Heart left ventricle (tissue), 16 donors: Measurements from ENCODE around the gene ATP8A1. TPM values are rescaled to one million over a fixed set of nuclear protein-coding genes. Genes with fewer than 3 reads are reported as not detected.

Experiments
- ATAC-seq, 4 donors: fragments of 200-7000 bp; cut with Tn5 transposase; one replicate each; pipeline ENCODE4 v1.9.1; 2020 to 2022; ENCODE audit warnings: moderate library complexity in 4 of 4, mild to moderate bottlenecking in 3 of 4, moderate number of reproducible peaks in 1 of 4
- DNase-seq, 5 donors: peaks; one replicate each; pipeline ENCODE4 v3.0.0-alpha.2; 2020
- H3K27ac ChIP-seq, 12 donors: fragments of 200-600 bp; sonication (generic) in 4 of 12; one replicate each; pipeline versions ENCODE4 v1.5.0 to v1.8.0; 2016 to 2022; ENCODE audit warnings: mild to moderate bottlenecking in 2 of 12
- H3K27me3 ChIP-seq, 9 donors: fragments of 200-600 bp; sonication (generic) in 2 of 9; one replicate each; pipeline versions ENCODE4 v1.5.1 to v1.8.0; 2016 to 2022; ENCODE audit warnings: mild to moderate bottlenecking in 3 of 9
- H3K36me3 ChIP-seq, 9 donors: fragments of 200-600 bp; sonication (generic) in 2 of 9; one replicate each; pipeline versions ENCODE4 v1.5.0 to v1.8.0; 2018 to 2022; ENCODE audit warnings: mild to moderate bottlenecking in 2 of 9
- H3K4me1 ChIP-seq, 12 donors: fragments of 200-600 bp; sonication (generic) in 4 of 12; one replicate each; pipeline versions ENCODE4 v1.5.0 to v1.8.0; 2016 to 2022; ENCODE audit warnings: mild to moderate bottlenecking in 3 of 12
- H3K4me3 ChIP-seq, 12 donors: fragments of 200-600 bp; sonication (generic) in 4 of 12; one replicate each; pipeline versions ENCODE4 v1.5.0 to v1.8.0; 2017 to 2022; ENCODE audit warnings: mild to moderate bottlenecking in 9 of 12, moderate library complexity in 4 of 12
- H3K9me3 ChIP-seq, 12 donors: fragments of 200-600 bp; sonication (generic) in 4 of 12; one replicate each; pipeline versions ENCODE4 v1.5.0 to v1.8.0; 2016 to 2022; ENCODE audit warnings: mild to moderate bottlenecking in 1 of 12
- CTCF ChIP-seq, 12 donors: fragments of 200-600 bp; sonication (generic) in 4 of 12; IDR thresholded peaks; one replicate each; pipeline versions ENCODE4 v1.5.0 to v1.8.0; 2018 to 2022; ENCODE audit warnings: antibody characterized with exemption in 12 of 12, mild to moderate bottlenecking in 5 of 12
- POLR2A ChIP-seq, 2 donors: fragments of 450-650 bp; IDR thresholded peaks; one replicate each; pipeline ENCODE4 v1.6.1; 2017; ENCODE audit warnings: antibody characterized with exemption in 2 of 2, mild to moderate bottlenecking in 2 of 2, moderate library complexity in 2 of 2
- WGBS, 4 donors: extraction: QIAGEN DNeasy Blood & Tissue Kit in 2 of 4; methylation state at CpG; one replicate each; pipeline versions ENCODE4 v1.1.5 to v1.1.7; 2013 to 2018; 5-methylcytosine and 5-hydroxymethylcytosine counted together
- intact Hi-C, 10 donors: fragments of 100-400 bp; cut with DNase I; formaldehyde crosslinking; loops; one replicate each; pipeline versions ENCODE4 v1.11.1 to v1.14.2; 2022
- polyA plus RNA-seq, 2 donors: library from polyadenylated mRNA; stranded (reverse); fragments of 200-250 nt; gene quantifications; one replicate each; pipeline ENCODE4 v1.2.3, GENCODE V29; 2013
- total RNA-seq, 9 donors: library from RNA; depleted of rRNA in 2 of 9; stranded (reverse); fragments of >200 nt in 2 of 9; fragmentation: NEBNext Ultra II Directional in 3 of 9; extraction: Animal tissue kit (Norgen Biotek cat#: 25700) in 3 of 9; gene quantifications; one replicate each; pipeline versions ENCODE4 v1.1.0 to v1.2.4, GENCODE V29; 2016 to 2023
- donor health status: ischemic (EF 13 %, LVEDD 7.1; RV severe dilation, severe dysfunction).
- donor health status: healthy with polysubstance abuse.
- donor health status: DM: no; HTN: yes; CAD: no.
- donor health status: DM: no; HTN: no; CAD: no.
- donor health status: ischemic (EF 25% LVEDD 6.9; RV normal size, moderate dysfunction).
- donor health status: ischemic (EF 25% LVEDD 5.7; RV mildly dilated, moderate dysfunction).
- donor health status: healthy.
- donor health status: DM: yes; HTN: yes; CAD: no.
- donor health status: ischemic (EF 35%, LVEDD 5.7; RV mildly dilated, moderate dysfunction).
- donor health status: nonischemic (EF 11% LVEDD 7.7; RV severe dilation, severe dysfunction).
- donor health status: DM: yes; HTN: yes; CAD: no.
- donor health status: PGD.
- donor health status: ischemic (EF 29% LVEDD 5.4; RV normal size, mild dysfunction).
- donor health status: nonischemic (EF 23%, LVEDD 6.1; RV moderate dilation, normal function).

ATP8A1 gene
- total and polyA plus RNA-seq, 11 donors = 4.6 to 29.7 (median 16.2) TPM

GRCh38 chr4:42630908-42631307, 26.0 kb downstream of the ATP8A1 start:
- Histone ChIP-seq H3K9me3 (no peaks in the 10 kb centered on the region), H3K4me1 (peaks cover 0 to 57% (median 32%) of the 10 kb centered on the region in 12 donors), H3K27ac (no peak overlapping the region), H3K36me3 (no peaks in the 10 kb centered on the region), H3K4me3 (no peak overlapping the region), H3K27me3 (no peaks in the 10 kb centered on the region)
- no peak for TF ChIP-seq CTCF (IDR thresholded peaks at IDR 0.05)
- no peak for TF ChIP-seq POLR2A (IDR thresholded peaks at IDR 0.05)
- no peak for DNase-seq
- ATAC-seq = no peak
- WGBS, 4 donors = 95 to 100% (median 98%) methylated on average over 1 of the region's 1 CpG
- intact Hi-C loops = no loop called here

GRCh38 chr4:42628740-42629139, 28.2 kb downstream of the ATP8A1 start:
- WGBS, 4 donors = 68 to 77% (median 74%) methylated on average over 4 of the region's 4 CpGs
- intact Hi-C loops = loop anchor here in 3 of 10 donors (1.0 kb wide), 2 partner anchors 17 to 29 kb away; partner anchors contain the start of gene ATP8A1 (in 2 of the 3)
- no peak for TF ChIP-seq CTCF (IDR thresholded peaks at IDR 0.05)
- TF ChIP-seq POLR2A (IDR thresholded peaks at IDR 0.05) = no peak
- Histone ChIP-seq H3K36me3 (no peaks in the 10 kb centered on the region), H3K4me1 (peaks cover 0 to 53% (median 28%) of the 10 kb centered on the region in 12 donors), H3K9me3 (no peaks in the 10 kb centered on the region), H3K27ac (peak overlapping the region in 8 of 12 donors; percentile 5 to 66 (median 44)), H3K4me3 (no peak overlapping the region), H3K27me3 (no peaks in the 10 kb centered on the region)
- DNase-seq = no peak
- peak in 2 of 4 donors; percentile 24 to 41 for ATAC-seq

- Histone ChIP-seq H3K4me1 (peaks cover 0 to 46% (median 25%) of the 10 kb centered on the region in 12 donors), H3K27ac (peak overlapping the region in 9 of 12 donors; percentile 0 to 66 (median 43)), H3K4me3 (peak overlapping the region in 1 of 12 donors; percentile 5), H3K9me3 (peaks cover 0 to 6% (median 0%) of the 10 kb centered on the region in 12 donors), H3K27me3 (no peaks in the 10 kb centered on the region), H3K36me3 (peaks cover 0 to 5% (median 0%) of the 10 kb centered on the region in 9 donors)
- TF ChIP-seq CTCF (IDR thresholded peaks at IDR 0.05) (no peak), POLR2A (IDR thresholded peaks at IDR 0.05) (no peak)
- peak; percentile 97 to 100 (median 99) for ATAC-seq
- DNase-seq = peak; percentile 81 to 88 (median 86)
- intact Hi-C loops = loop anchor here in 1 of 10 donors (1.0 kb wide), 1 partner anchor 29 kb away; the partner anchor contains the start of gene ATP8A1
- WGBS, 4 donors = 10 to 23% (median 15%) methylated on average over 9 of the region's 9 CpGs
Measured at GRCh38 chr4:42627885-42628646, 28.8 kb downstream of the ATP8A1 start.

- WGBS, 4 donors = 82 to 95% (median 90%) methylated on average over 4 of the region's 4 CpGs
- peaks cover 0 to 6% (median 0%) of the 10 kb centered on the region in 9 donors for H3K36me3 ChIP-seq
- TF ChIP-seq POLR2A (IDR thresholded peaks at IDR 0.05) = no peak
- H3K4me3 ChIP-seq = no peak overlapping the region
- no peaks in the 10 kb centered on the region for H3K27me3 ChIP-seq
- peaks cover 0 to 6% (median 0%) of the 10 kb centered on the region in 12 donors for H3K9me3 ChIP-seq
- ATAC-seq = no peak
- peaks cover 0 to 40% (median 22%) of the 10 kb centered on the region in 12 donors for H3K4me1 ChIP-seq
- intact Hi-C loops = no loop called here
- no peak overlapping the region for H3K27ac ChIP-seq
- no peak for DNase-seq
Measured at GRCh38 chr4:42626629-42627146, 30.2 kb downstream of the ATP8A1 start.
